Measurements from ENCODE around the gene IL21.

Gene IL21

DNA sequence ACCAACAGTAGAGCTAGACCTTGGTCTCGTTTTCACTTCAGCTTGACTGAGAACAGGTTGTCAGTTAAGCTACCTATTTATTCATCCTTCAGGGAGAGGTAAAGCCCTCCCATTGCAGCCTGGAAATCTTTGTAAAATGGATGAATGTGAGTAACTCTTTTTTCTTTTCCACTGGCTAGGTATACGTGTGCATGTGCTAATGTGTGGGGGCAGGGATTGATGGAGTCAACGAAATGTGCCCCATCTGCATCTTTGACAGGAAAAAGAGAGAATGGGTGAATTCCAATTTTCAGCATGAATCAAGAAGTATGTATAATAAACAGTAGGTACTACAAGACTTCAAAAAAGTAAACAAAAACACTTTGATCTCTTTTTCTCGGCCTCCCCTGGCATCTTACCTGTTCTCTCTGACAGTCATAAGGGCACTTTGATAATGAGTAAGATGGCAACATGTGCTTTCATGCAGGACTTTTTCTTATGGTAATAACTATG, at the start of gene IL21:
Gene IL21, minus strand, starts transcription at position 51 of the 492 bp plus-strand sequence. CDS start 55 bp downstream, outside the sequence.
- TF ChIP-seq, protein P1, sequence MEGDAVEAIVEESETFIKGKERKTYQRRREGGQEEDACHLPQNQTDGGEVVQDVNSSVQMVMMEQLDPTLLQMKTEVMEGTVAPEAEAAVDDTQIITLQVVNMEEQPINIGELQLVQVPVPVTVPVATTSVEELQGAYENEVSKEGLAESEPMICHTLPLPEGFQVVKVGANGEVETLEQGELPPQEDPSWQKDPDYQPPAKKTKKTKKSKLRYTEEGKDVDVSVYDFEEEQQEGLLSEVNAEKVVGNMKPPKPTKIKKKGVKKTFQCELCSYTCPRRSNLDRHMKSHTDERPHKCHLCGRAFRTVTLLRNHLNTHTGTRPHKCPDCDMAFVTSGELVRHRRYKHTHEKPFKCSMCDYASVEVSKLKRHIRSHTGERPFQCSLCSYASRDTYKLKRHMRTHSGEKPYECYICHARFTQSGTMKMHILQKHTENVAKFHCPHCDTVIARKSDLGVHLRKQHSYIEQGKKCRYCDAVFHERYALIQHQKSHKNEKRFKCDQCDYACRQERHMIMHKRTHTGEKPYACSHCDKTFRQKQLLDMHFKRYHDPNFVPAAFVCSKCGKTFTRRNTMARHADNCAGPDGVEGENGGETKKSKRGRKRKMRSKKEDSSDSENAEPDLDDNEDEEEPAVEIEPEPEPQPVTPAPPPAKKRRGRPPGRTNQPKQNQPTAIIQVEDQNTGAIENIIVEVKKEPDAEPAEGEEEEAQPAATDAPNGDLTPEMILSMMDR (conservative IDR thresholded peaks at IDR 0.05; ENCODE audit: low read depth, low read length) = no peak
- H3K4me3 ChIP-seq (ENCODE audit: low read length) = no peak within 1 kb of the TSS
- DNase-seq (ENCODE audit: low read depth) = no peak

DNA sequence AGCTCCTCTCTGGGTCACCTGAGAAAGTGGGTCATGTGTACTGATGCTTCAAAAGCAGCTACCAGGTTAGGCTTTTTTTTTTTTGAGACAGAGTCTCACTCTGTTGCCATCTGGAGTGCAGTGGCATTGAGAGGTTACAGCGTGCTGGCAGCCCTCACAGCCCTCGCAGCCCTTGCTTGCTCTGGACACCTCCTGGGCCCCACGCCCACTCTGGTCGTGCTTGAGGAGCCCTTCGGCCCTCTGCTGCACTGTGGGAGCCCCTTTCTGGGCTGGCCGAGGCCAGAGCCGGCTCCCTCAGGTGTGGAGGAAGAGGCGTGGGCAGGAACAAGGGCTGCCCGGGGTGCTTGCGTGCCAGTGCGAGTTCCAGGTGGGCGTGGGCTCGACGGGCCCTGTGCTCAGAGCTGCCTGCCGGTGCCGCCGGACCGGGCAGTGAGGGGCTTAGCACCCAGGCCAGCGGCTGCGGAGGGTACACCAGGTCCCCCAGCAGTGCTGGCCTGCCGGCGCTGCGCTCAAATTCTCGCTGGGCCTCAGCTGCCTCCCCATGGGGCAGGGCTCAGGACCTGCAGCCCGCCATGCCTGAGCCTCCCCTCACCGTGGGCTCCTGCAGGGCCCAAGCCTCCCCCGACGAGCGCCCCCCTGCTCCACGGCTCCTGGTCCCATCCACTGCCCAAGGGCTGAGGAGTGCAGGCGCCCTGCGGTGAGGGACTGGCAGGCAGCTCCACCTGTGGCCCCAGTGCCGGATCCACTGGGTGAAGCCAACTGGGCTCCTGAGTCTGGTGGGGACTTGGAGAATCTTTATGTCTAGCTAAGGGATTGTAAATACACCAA, 49.3 kb upstream of the IL21 start:
- TF ChIP-seq, protein P1 (conservative IDR thresholded peaks at IDR 0.05; ENCODE audit: low read depth, low read length) = no peak
- no peak for DNase-seq (ENCODE audit: low read depth)
- no peak overlapping the region for H3K4me3 ChIP-seq (ENCODE audit: low read length)

GRCh38 chr4:122668241-122668640, 47.4 kb upstream of the IL21 start:
- H3K4me3 ChIP-seq (ENCODE audit: low read length) = no peak overlapping the region
- TF ChIP-seq, protein P1 (conservative IDR thresholded peaks at IDR 0.05; ENCODE audit: low read depth, low read length) = no peak
- DNase-seq (ENCODE audit: low read depth) = no peak

DNA sequence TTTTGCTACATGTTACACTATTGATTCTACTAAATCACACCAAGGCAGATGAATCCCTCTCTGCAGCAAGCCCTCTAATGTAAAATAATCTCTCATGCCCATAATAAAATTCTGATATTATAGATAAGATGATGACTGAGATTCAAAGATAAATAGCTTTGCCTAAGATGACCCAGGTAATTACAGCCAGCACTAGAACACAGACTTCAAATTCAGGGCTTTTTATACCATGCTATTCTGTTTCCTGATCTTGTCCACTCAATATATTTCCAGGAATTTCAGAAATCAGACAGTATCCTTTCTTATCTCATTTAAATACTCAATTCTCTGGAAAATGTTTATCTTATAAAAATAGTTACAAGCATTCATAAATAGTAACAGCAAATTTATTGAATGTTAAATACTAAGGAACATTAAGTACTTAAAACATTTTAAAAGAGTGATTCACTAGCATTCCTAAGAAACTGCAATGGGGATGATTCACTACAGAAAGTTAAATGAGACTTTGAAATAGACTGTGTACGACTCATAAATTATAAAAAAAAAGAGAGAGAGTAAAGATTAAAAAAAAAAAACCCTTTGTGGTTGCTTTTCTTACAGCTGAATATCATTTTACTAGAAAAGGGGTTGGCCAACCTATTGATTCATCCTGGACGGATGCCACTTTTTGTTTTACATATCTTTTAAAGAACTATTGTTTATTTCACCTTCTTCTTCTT, 45.8 kb upstream of the IL21 start:
- DNase-seq (ENCODE audit: low read depth) = peak; percentile 79
- no peak overlapping the region for H3K4me3 ChIP-seq (ENCODE audit: low read length)
- TF ChIP-seq, protein P1 (conservative IDR thresholded peaks at IDR 0.05; ENCODE audit: low read depth, low read length) = no peak

DNA sequence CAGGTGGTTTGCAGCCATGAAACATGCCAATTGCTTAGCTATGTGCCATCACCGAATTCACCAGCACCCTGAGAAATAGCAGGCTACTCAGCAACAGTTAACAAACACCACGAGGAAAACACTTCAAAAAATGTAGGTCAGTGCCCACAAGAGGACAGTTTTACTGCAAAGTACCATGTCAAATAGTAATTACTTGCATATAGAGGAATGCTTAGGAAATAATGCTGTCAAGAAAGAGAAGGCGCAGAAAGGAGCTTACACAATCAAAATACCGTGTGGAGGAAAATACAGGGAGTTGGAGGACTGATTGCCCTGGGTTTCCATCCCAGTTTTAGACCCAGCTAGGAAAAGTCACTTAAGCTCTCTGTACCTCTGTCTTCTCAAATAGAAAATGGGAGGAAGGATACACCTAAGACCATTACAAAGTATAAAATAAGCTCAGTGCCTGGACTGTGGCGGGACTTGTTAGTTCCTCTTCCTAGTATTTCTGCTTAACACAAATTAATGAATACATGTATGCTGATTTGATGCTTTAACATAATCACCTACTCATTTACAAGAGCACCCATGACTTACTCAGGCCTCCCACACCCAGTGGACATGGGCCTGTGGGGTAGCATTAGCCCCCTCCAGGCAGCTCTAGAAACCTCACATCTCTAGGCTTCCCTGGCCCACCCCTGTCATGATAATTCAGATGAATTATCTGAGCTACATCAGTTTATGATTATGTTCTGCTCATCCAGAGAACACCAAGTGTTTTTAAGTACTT, 44.5 kb upstream of the IL21 start:
- TF ChIP-seq, protein P1 (conservative IDR thresholded peaks at IDR 0.05; ENCODE audit: low read depth, low read length) = no peak
- DNase-seq (ENCODE audit: low read depth) = no peak

GRCh38 chr4:122663814-122664610, 43.1 kb upstream of the IL21 start:
- no peak for DNase-seq (ENCODE audit: low read depth)
- TF ChIP-seq, protein P1 (conservative IDR thresholded peaks at IDR 0.05; ENCODE audit: low read depth, low read length) = no peak
- H3K4me3 ChIP-seq (ENCODE audit: low read length) = no peak overlapping the region

More for the DNA sequence above, 44.5 kb upstream of the IL21 start:
- H3K4me3 ChIP-seq (ENCODE audit: low read length) = no peak overlapping the region

Data from retinal pigment epithelial cell (primary cell).